Esophagus squamous epithelium (tissue), 5 donors: ENCODE data around the gene TANC1. TPM values are rescaled to one million over a fixed set of nuclear protein-coding genes. Genes with fewer than 3 reads are reported as not detected.

Experiments used
- DNase-seq: peaks from one replicate; lab custom pipeline; 2025; lab: John Stamatoyannopoulos, UW
- H3K27ac ChIP-seq, 4 donors: fragments of 200-600 bp; sonication (generic); one replicate each; pipeline ENCODE4 v1.5.1; 2016 to 2019; ENCODE audit warnings: mild to moderate bottlenecking in 1 of 4
- H3K27me3 ChIP-seq, 4 donors: fragments of 200-600 bp; sonication (generic); 1 replicate in 3 of 4; 2 replicates in 1 of 4; pipeline versions ENCODE4 v1.5.1 to v1.6.0; 2017 to 2021; ENCODE audit warnings: antibody characterized with exemption in 1 of 4
- H3K36me3 ChIP-seq, 3 donors: fragments of 200-600 bp; sonication (generic); one replicate each; pipeline ENCODE4 v1.5.1; 2016 to 2019
- H3K4me1 ChIP-seq, 3 donors: fragments of 200-600 bp; sonication (generic); one replicate each; pipeline ENCODE4 v1.5.1; 2017 to 2019
- H3K4me3 ChIP-seq, 4 donors: fragments of 200-600 bp; sonication (generic); 1 replicate in 3 of 4; 2 replicates in 1 of 4; pipeline ENCODE4 v1.5.1; 2016 to 2019; ENCODE audit warnings: mild to moderate bottlenecking in 2 of 4, moderate library complexity in 1 of 4
- H3K9me3 ChIP-seq, 3 donors: fragments of 200-600 bp; sonication (generic); one replicate each; pipeline ENCODE4 v1.5.1; 2016 to 2019
- POLR2A ChIP-seq, 4 donors: fragments of 450-650 bp; IDR thresholded peaks; one replicate each; pipeline ENCODE4 v1.6.1; 2017; ENCODE audit warnings: antibody characterized with exemption in 4 of 4, mild to moderate bottlenecking in 4 of 4, moderate library complexity in 3 of 4
- WGBS, 2 donors: methylation state at CpG; one replicate each; pipeline ENCODE4 v1.1.5; 2018; 5-methylcytosine and 5-hydroxymethylcytosine counted together
- intact Hi-C: fragments of 100-400 bp; cut with DNase I; formaldehyde crosslinking; loops from one replicate; pipeline ENCODE4 v1.15.0; 2022
- total RNA-seq, 4 donors: library from RNA; depleted of rRNA; stranded (reverse); fragments of >200 nt; gene quantifications; one replicate each; pipeline ENCODE4 v1.1.0, GENCODE V29; 2016
- TF ChIP-seq, protein P1 (sequence below), 6 experiments: fragments of 450-650 bp in 4 of 6; fragments of 200-600 bp in 2 of 6; sonication (generic) in 2 of 6; IDR thresholded peaks; one replicate each; pipeline ENCODE4 v1.5.1; 2016 to 2019; ENCODE audit warnings: antibody characterized with exemption in 6 of 6, mild to moderate bottlenecking in 4 of 6, moderate library complexity in 4 of 6
- donor health status: DM: yes; HTN: yes; CAD: no.

Gene TANC1
- total RNA-seq, 4 donors from 2014 or later, result 29.4 to 54.5 (median 42.2) TPM

DNA sequence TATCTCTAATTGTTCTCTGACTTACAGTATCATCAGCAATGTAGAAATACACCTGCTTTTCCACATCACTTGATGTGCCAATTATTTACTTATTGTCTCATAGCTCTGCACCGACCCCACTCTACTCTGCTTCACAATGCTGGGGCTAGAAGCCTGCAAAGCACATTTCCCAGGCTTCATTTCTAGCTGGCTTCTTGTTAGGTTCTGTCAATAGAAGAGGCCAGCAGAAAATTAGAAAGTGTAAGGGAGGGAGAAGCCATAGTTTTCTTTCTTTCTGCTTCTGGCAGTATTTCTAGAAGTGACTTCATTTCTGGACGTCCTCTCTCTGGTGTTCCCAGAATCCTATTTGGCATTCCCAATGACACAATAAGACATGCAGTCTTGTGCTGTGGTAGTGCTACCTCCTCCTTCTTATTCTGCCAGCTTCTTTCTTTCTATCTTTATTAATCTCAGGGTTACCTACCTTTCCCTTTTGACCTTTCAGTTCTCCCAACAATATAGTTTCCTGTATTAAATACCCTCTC, 12.5 kb upstream of the TANC1 start:
- Histone ChIP-seq H3K4me1 (peaks cover 0 to 17% (median 10%) of the 10 kb centered on the region in 3 donors), H3K9me3 (no peaks in the 10 kb centered on the region), H3K27me3 (no peaks in the 10 kb centered on the region), H3K36me3 (no peaks in the 10 kb centered on the region), H3K4me3 (no peak overlapping the region), H3K27ac (no peak overlapping the region)
- 57 to 65% methylated on average over 2 of the region's 2 CpGs for WGBS, 2 donors
- TF ChIP-seq, protein P1, sequence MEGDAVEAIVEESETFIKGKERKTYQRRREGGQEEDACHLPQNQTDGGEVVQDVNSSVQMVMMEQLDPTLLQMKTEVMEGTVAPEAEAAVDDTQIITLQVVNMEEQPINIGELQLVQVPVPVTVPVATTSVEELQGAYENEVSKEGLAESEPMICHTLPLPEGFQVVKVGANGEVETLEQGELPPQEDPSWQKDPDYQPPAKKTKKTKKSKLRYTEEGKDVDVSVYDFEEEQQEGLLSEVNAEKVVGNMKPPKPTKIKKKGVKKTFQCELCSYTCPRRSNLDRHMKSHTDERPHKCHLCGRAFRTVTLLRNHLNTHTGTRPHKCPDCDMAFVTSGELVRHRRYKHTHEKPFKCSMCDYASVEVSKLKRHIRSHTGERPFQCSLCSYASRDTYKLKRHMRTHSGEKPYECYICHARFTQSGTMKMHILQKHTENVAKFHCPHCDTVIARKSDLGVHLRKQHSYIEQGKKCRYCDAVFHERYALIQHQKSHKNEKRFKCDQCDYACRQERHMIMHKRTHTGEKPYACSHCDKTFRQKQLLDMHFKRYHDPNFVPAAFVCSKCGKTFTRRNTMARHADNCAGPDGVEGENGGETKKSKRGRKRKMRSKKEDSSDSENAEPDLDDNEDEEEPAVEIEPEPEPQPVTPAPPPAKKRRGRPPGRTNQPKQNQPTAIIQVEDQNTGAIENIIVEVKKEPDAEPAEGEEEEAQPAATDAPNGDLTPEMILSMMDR (IDR thresholded peaks at IDR 0.05), result no peak
- TF ChIP-seq POLR2A (IDR thresholded peaks at IDR 0.05), result no peak
- no peak for DNase-seq
- intact Hi-C loops, result no loop called here

DNA sequence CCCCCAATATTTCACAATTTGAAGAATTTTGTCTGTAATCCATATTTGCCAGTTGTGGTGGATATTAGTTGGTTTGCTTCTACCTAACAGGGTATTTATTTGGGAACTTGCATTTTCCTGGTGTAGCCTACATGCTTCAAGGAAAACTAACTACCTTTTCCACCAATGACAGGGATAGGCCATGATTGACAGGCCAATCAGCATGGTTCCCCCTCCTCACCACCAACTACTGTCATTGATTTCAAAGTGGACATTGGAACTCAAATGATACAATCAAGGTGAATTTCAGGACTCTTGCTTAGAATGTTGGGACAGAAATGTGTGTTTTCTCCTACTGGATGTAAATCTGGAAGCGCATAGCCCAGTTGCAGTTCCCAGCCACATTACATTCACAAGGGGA, 10.1 kb upstream of the TANC1 start:
- no peaks in the 10 kb centered on the region for H3K9me3 ChIP-seq
- no peaks in the 10 kb centered on the region for H3K27me3 ChIP-seq
- H3K36me3 ChIP-seq, result no peaks in the 10 kb centered on the region
- no peak overlapping the region for H3K27ac ChIP-seq
- H3K4me3 ChIP-seq, result no peak overlapping the region
- no peak for TF ChIP-seq POLR2A (IDR thresholded peaks at IDR 0.05)
- TF ChIP-seq, protein P1 (IDR thresholded peaks at IDR 0.05), result no peak
- WGBS, 2 donors, result 92 to 100% methylated on average over 1 of the region's 1 CpG
- DNase-seq, result no peak
- intact Hi-C loops, result no loop called here
- peaks cover 0 to 16% (median 10%) of the 10 kb centered on the region in 3 donors for H3K4me1 ChIP-seq

DNA sequence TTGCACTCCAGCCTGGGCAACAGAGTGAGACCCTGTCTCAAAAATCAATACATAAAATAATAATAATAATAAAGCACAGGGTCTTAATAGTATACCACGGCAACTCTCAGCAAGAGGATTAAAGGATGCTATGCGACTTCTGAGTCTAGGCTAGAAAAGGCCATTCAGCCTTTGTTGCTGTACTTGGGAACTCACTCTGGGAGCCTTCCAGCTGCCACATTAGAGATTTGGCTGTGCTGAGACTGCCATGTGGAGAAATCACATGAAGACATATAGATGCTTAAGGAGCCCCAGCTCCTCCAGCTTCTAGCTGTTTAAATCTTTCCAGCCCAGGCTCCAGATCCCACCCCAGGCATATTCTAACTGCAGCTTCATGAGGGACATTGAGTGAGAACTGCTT, 8.2 kb upstream of the TANC1 start:
- no peak overlapping the region for H3K4me3 ChIP-seq
- no peaks in the 10 kb centered on the region for H3K4me1 ChIP-seq
- no peak overlapping the region for H3K27ac ChIP-seq
- no peak for DNase-seq
- H3K36me3 ChIP-seq, result no peaks in the 10 kb centered on the region
- no peaks in the 10 kb centered on the region for H3K9me3 ChIP-seq
- TF ChIP-seq, protein P1 (IDR thresholded peaks at IDR 0.05), result no peak
- TF ChIP-seq POLR2A (IDR thresholded peaks at IDR 0.05), result no peak
- WGBS, 2 donors, result 40 to 93% methylated on average over 2 of the region's 2 CpGs
- H3K27me3 ChIP-seq, result no peaks in the 10 kb centered on the region
- intact Hi-C loops, result no loop called here

DNA sequence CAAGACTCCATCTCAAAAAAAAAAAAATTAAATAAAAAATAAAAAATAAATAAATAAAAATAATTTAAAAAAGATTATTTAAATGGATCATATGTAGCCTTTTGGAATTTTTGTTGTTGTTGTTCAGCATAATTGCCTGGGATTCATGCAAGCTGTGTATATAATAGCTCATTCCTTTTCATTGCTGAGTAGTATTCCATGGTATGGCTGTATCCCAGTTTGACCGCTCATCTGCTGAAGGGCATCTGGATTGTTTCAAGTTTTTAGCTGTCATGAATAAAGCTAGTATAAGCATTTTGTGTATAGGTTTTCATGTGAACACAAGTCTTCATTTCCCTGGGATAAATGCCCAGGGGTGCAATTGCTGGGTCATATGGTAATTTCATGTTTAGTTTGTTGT, 6.4 kb upstream of the TANC1 start:
- Histone ChIP-seq H3K4me1 (peaks cover 0 to 5% (median 0%) of the 10 kb centered on the region in 3 donors), H3K27ac (no peak overlapping the region), H3K4me3 (no peak overlapping the region), H3K27me3 (no peaks in the 10 kb centered on the region), H3K9me3 (no peaks in the 10 kb centered on the region), H3K36me3 (no peaks in the 10 kb centered on the region)
- intact Hi-C loops, result no loop called here
- TF ChIP-seq, protein P1 (IDR thresholded peaks at IDR 0.05), result no peak
- TF ChIP-seq POLR2A (IDR thresholded peaks at IDR 0.05), result no peak
- DNase-seq, result no peak
- WGBS, 2 donors, result 100% methylated on average over 1 of the region's 1 CpG

DNA sequence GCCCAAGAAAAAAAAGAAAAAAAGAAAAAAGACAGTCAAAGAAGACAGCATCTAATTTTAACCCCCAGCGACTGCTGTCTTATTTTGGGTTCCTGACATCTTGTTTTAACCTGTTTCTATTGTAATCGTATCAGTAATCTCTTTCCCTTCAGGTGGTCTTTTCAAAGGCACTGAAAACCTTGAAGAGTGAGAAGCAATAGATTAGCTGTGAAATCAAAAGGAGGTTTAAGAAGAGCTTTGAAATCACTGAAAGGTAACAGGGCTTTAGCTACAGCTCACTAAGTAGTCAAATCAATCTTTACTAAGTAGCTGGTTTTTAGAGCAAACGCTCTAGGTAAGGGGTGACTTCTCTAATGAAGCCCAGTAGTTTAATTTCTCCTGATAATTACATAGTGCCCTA, 5.4 kb upstream of the TANC1 start:
- no peak for TF ChIP-seq POLR2A (IDR thresholded peaks at IDR 0.05)
- TF ChIP-seq, protein P1 (IDR thresholded peaks at IDR 0.05), result no peak
- peaks cover 0 to 15% (median 0%) of the 10 kb centered on the region in 3 donors for H3K4me1 ChIP-seq
- intact Hi-C loops, result no loop called here
- H3K27ac ChIP-seq, result no peak overlapping the region
- no peak overlapping the region for H3K4me3 ChIP-seq
- WGBS, 2 donors, result 84 to 88% methylated on average over 3 of the region's 3 CpGs
- H3K27me3 ChIP-seq, result peaks cover 0 to 7% (median 0%) of the 10 kb centered on the region in 4 donors
- no peaks in the 10 kb centered on the region for H3K9me3 ChIP-seq
- no peak for DNase-seq
- H3K36me3 ChIP-seq, result no peaks in the 10 kb centered on the region
